Parathyroid adenoma (tissue), 2 donors: ENCODE results near the gene ARL14.

Experiments
- H2AFZ ChIP-seq: fragments of 300-600 bp; sonication (generic); one replicate; pipeline ENCODE4 v1.7.0; 2017; ENCODE audit warnings: antibody characterized with exemption, mild to moderate bottlenecking
- H3K27ac ChIP-seq: fragments of 300-600 bp; sonication (generic); one replicate; pipeline ENCODE4 v1.7.0; 2017
- H3K27me3 ChIP-seq: fragments of 300-600 bp; sonication (generic); one replicate; pipeline ENCODE4 v1.7.0; 2017; ENCODE audit warnings: low read length; ENCODE audit not compliant: control insufficient read depth, insufficient read depth
- H3K36me3 ChIP-seq: fragments of 300-600 bp; sonication (generic); one replicate; pipeline ENCODE4 v1.7.0; 2017; ENCODE audit warnings: low read length; ENCODE audit not compliant: control insufficient read depth, insufficient read depth
- H3K4me1 ChIP-seq: fragments of 300-600 bp; sonication (generic); one replicate; pipeline ENCODE4 v1.7.0; 2017; ENCODE audit warnings: control low read depth
- H3K4me2 ChIP-seq: fragments of 300-600 bp; sonication (generic); one replicate; pipeline ENCODE4 v1.7.0; 2017; ENCODE audit warnings: low read length
- H3K4me3 ChIP-seq: fragments of 300-600 bp; sonication (generic); one replicate; pipeline ENCODE4 v1.7.0; 2017; ENCODE audit warnings: low read depth, low read length
- H3K79me2 ChIP-seq: fragments of 300-600 bp; sonication (generic); one replicate; pipeline ENCODE4 v1.7.0; 2017; ENCODE audit warnings: control low read depth
- H3K9ac ChIP-seq: fragments of 300-600 bp; sonication (generic); one replicate; pipeline ENCODE4 v1.7.0; 2017; ENCODE audit warnings: mild to moderate bottlenecking
- H3K9me3 ChIP-seq: fragments of 300-600 bp; sonication (generic); one replicate; pipeline ENCODE4 v1.7.0; 2017; ENCODE audit warnings: low read length; ENCODE audit not compliant: control insufficient read depth
- TF ChIP-seq, protein P1 (sequence below): fragments of 300-600 bp; sonication (generic); IDR thresholded peaks from one replicate; pipeline ENCODE4 v1.7.0; 2017; ENCODE audit warnings: antibody characterized with exemption, mild to moderate bottlenecking
- donor health status: primary hyperparathyroidism.

Gene ARL14

DNA sequence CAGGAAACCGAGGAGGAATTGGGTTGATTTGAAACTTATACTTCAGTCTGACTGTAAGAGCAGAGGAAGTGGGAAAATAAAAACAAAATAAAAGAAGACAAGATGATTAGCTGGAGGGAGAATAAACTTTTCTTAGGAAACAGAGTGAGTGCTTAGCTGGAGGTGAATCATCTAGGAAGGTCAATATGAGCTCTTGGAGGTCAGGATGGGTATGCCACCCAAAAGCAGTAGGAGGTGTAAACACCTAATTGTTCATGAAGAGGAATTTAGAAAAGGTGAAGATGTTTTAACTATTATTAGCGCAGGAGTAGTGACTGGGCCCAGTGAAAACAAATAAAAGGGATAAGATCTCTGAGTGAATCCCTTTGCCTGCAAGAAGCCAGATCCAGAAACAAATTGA lies 39.9 kb upstream of the ARL14 start:
- H3K4me3 ChIP-seq = no peak overlapping the region
- no peak overlapping the region for H3K27ac ChIP-seq
- H3K79me2 ChIP-seq = no peaks in the 10 kb centered on the region
- no peak overlapping the region for H2AFZ ChIP-seq
- no peaks in the 10 kb centered on the region for H3K9me3 ChIP-seq
- no peaks in the 10 kb centered on the region for H3K36me3 ChIP-seq
- H3K4me2 ChIP-seq = no peak overlapping the region
- peaks cover 2% of the 10 kb centered on the region for H3K4me1 ChIP-seq
- no peak overlapping the region for H3K9ac ChIP-seq
- TF ChIP-seq, protein P1, sequence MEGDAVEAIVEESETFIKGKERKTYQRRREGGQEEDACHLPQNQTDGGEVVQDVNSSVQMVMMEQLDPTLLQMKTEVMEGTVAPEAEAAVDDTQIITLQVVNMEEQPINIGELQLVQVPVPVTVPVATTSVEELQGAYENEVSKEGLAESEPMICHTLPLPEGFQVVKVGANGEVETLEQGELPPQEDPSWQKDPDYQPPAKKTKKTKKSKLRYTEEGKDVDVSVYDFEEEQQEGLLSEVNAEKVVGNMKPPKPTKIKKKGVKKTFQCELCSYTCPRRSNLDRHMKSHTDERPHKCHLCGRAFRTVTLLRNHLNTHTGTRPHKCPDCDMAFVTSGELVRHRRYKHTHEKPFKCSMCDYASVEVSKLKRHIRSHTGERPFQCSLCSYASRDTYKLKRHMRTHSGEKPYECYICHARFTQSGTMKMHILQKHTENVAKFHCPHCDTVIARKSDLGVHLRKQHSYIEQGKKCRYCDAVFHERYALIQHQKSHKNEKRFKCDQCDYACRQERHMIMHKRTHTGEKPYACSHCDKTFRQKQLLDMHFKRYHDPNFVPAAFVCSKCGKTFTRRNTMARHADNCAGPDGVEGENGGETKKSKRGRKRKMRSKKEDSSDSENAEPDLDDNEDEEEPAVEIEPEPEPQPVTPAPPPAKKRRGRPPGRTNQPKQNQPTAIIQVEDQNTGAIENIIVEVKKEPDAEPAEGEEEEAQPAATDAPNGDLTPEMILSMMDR = no peak
- H3K27me3 ChIP-seq = no peaks in the 10 kb centered on the region

DNA sequence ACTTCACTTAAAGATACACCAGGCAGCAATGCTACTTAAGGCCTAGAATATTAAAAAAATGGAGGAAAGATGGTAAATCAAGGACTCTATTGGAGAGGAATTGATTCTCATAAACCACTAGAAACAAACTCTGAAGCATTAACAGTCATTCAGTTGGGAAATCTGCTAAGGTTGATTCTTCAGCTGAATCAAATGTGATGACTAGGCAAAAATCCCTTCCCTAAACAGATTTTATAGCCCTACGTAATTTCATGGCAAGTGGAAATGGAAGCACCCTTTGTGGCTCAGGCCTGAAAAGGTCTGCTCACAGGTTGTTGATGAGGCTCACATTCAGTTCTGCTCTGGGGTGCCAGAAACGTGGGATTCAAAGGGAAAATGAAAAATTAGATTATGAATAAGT lies 38.8 kb upstream of the ARL14 start:
- Histone ChIP-seq H3K36me3 (no peaks in the 10 kb centered on the region), H3K9ac (no peak overlapping the region), H3K9me3 (no peaks in the 10 kb centered on the region), H3K4me3 (no peak overlapping the region), H3K27ac (no peak overlapping the region), H2AFZ (no peak overlapping the region), H3K27me3 (no peaks in the 10 kb centered on the region), H3K4me1 (no peaks in the 10 kb centered on the region), H3K79me2 (no peaks in the 10 kb centered on the region), H3K4me2 (no peak overlapping the region)
- TF ChIP-seq, protein P1 = no peak

DNA sequence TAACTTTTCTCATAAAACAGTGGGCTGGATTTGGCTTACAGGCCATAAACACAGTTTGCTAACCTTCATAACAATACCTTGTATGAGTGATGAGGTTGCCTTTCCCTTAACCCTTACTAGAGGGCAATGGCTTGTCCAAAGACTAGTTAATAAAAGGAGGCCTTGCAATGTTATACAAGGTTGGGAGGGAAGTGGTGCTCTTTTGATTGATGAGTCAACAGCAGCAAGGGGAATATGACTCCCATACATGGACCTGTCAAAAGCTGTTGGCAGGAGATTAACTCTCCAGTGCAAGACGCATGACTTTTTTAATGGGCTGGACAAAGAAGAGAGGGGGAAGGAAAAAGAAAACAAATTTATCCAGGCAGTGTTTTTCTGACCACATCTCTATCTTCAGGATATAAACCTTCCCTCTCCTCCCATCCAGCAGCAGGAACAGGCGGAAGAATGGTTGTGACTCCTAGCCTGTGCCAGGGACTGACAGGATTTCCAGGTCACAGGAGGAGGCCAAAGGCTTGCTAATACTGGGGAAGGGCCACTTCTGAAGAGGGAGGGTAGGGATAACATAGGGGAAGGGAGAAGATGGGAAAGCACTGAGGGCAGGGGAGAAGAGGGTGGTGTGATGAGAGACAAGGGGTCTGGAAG lies 35.2 kb upstream of the ARL14 start:
- no peak overlapping the region for H3K27ac ChIP-seq
- TF ChIP-seq, protein P1 = no peak

DNA sequence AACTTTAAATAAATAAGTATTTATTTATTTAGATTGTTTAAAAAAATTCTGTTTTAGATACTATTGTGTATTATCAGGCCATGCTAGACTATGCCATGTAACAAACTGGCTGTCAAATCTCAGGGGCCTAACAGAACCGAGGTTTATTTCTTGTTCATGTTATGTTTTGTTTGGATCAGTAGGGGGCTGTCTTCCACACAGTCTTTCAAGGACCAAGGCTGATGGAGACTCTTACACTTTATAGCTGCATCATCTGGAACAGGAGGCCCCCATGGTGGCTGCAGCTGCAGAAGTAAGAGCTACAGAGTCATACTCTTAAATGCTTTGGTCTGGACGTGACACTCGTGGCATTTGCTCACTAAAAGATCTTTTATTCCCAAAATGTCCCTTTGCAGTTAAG lies 33.0 kb upstream of the ARL14 start:
- no peak overlapping the region for H3K9ac ChIP-seq
- no peak overlapping the region for H3K27ac ChIP-seq
- no peak overlapping the region for H3K4me2 ChIP-seq
- H3K9me3 ChIP-seq = no peaks in the 10 kb centered on the region
- H3K4me1 ChIP-seq = no peaks in the 10 kb centered on the region
- no peaks in the 10 kb centered on the region for H3K36me3 ChIP-seq
- H3K27me3 ChIP-seq = no peaks in the 10 kb centered on the region
- no peak overlapping the region for H2AFZ ChIP-seq
- no peaks in the 10 kb centered on the region for H3K79me2 ChIP-seq
- TF ChIP-seq, protein P1 = no peak
- H3K4me3 ChIP-seq = no peak overlapping the region

More for the DNA sequence above, 35.2 kb upstream of the ARL14 start:
- no peak overlapping the region for H2AFZ ChIP-seq
- H3K9me3 ChIP-seq = no peaks in the 10 kb centered on the region
- no peak overlapping the region for H3K9ac ChIP-seq
- no peaks in the 10 kb centered on the region for H3K27me3 ChIP-seq
- H3K4me3 ChIP-seq = no peak overlapping the region
- no peaks in the 10 kb centered on the region for H3K79me2 ChIP-seq
- H3K4me2 ChIP-seq = no peak overlapping the region
- H3K36me3 ChIP-seq = no peaks in the 10 kb centered on the region
- H3K4me1 ChIP-seq = no peaks in the 10 kb centered on the region

DNA sequence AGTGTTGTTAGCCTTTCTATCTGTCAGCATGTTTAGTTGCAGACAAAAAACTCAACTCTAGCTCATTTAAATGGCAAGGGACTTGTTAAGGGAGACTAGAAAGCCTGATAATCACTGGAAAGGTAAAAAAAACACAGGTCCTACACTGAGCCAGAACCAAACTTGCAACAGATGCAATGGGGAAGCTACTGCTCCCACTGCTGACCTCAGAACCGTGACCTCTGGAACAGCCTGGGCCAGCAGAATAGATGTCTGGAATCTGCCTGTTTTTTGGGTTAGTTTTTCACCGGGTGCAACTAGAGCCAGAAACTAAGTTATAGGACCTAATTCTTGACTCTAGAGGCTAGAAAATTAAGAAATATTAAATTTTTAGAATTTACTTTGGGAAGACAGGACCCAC lies 32.5 kb upstream of the ARL14 start:
- Histone ChIP-seq H3K4me2 (no peak overlapping the region), H3K27ac (no peak overlapping the region), H3K9ac (no peak overlapping the region), H3K27me3 (no peaks in the 10 kb centered on the region), H3K79me2 (no peaks in the 10 kb centered on the region), H3K4me3 (no peak overlapping the region), H3K9me3 (no peaks in the 10 kb centered on the region), H3K4me1 (no peaks in the 10 kb centered on the region), H2AFZ (no peak overlapping the region), H3K36me3 (no peaks in the 10 kb centered on the region)
- TF ChIP-seq, protein P1 = no peak
